ENCODE data around the gene MEGF6. TPM values are rescaled to one million over a fixed set of nuclear protein-coding genes. Genes with fewer than 3 reads are reported as not detected.

MEGF6 gene
- polyA plus RNA-seq, 4 donors, result 6.3 to 19.0 (median 15.1) TPM

DNA sequence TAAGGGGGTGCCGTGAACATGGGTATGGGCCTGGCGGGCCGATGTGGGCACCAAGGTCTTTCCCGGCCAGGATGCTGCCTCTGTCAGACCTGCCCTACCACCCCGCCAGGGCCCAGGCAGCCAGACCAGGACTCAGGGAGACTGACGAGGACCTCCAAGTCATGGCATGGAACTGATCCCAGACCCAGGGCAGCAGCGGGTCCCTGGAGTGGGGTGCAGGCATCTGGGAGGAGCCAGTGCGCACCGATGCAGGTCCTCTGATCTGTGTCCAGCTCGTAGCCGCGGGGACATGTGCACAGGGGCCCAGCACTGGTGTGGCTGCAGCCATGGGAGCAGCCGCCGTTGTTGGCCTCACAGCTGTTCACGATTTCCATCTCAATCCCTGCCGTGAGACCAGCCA is 100.0 kb downstream of the MEGF6 start:
- no peak for DNase-seq (ENCODE audit: low read depth in 4 of 4, low spot score in 2 of 4)

DNA sequence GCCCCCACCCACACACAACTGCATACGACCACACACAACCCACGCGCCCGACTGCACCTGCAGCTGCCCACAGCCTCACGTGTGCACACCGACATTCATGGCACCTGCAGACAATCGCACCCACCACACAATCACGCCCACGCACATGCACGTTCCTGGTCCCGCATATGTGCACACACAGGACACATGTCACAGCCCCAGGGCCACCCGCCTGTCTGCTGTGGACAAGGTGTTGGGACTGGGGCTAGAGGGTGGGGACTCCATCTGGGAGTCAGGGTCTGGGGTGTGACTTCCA is 100.4 kb downstream of the MEGF6 start:
- no peak for DNase-seq (ENCODE audit: low read depth in 4 of 4, low spot score in 2 of 4)

DNA sequence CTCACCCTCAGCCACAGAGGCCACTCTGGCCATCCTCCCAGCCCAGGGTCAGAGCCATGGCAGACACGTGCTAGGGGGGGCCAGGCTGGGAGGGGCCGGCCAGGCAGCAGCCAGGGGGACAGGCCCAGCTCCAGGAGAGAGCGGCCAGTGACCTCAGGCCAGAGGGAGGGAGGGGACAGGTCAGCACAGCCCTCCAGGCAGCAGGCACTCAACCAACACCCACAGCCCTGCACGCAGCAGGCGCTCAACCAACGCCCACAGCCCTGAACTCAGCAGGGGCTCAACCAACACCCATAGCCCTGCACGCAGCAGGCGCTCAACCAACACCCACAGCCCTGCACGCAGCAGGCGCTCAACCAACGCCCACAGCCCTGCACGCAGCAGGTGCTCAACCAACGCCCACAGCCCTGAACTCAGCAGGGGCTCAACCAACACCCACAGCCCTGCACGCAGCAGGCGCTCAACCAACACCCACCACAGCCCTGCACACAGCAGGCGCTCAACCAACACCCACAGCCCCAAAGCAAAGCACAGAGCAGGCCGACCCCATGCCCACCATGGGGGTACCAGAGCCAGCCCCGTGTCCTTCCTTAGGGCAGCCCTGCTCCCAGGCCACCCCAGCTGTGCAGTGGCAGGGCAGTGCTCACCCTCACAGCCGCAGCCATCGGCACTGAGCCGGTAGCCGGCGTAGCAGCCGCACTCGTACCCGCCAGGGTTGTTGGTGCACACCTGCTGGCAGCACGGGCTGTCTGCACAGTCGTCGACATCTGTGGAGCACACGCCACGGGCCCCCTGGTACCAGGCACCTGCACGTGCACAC is 101.0 kb downstream of the MEGF6 start:
- DNase-seq (ENCODE audit: low read depth in 4 of 4, low spot score in 2 of 4), result no peak

DNA sequence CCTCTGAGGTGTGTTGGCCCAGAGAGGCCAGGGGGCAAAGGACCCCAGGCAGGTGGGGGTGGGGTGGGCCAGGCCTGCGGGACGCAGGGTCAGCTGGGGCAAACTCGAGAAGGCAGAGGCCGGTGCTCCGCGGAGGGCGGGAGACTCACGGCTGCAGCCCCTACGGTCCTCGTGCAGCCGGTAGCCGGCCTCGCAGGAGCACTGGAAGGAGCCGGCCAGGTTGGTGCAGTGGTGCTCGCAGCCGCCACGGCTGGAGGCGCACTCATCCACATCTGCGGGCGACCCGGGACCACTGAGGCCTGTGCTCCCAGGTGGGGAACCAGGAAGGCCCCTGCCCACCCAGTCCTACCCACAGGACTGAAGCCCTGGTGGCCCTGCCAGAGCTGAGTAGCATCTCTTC is 101.6 kb downstream of the MEGF6 start:
- no peak for DNase-seq (ENCODE audit: low read depth in 4 of 4, low spot score in 2 of 4)

DNA sequence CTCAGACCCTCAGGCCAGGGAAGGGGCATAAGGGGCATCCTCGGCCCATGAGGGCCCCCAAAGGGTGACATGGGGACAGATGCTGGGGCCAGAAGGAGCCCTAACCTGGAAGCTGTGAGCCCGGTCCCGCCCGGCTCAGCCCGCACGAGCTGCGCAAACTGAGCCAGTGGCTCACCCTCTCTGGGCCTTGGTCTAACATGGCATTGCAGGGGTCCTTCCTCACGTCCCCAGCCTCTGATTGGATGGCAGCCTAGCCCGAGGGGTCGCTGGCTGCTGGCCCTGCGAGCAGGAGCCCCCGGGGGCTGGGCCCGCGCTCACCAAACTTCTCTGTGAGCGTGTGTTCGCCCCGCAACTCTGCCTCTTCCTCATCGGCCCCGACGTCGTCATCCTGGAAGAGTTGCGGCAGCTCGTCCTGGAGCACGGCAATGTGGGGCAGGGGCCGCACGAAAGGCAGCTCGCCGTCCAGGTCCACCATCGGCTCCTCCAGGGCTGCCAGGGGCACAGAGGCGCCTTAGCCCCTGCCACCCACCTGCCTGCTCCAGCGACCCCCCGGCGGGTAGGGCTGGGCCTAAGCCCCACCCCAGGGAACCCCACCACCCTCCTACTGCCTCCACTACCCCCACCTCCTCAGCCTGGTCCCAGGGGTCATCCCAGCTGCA is 102.4 kb downstream of the MEGF6 start:
- DNase-seq (ENCODE audit: low read depth in 4 of 4, low spot score in 2 of 4), result no peak

DNA sequence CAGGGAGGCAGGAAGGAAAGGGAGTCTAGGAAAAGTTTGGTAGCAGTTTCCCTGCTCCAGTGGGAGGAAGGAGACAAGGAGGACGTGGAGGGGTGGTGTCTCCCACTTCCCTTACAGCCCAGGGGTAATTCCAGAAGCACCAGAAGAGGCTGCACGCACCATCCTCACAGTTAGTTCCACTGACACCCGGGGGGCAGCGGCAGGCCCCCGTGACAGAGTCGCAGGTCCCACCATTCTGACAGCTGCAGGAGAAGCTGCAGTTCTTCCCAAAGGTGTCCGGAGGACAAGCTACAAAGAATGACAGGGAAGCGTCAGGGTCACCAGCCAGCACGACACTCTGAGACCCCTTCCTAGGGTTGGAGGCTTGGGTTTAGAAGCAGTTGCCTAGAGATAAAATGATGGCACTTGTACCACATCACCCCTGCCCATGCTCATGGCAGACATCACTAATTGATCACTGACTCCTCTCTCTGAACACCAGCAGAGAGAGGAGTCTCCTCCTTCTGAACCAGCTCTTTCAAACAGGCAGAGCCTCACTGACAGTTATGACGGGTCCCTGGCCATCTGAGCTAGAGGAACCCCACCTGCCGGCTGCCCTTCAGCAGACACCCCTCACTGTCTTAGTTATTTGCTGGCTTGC is 103.6 kb downstream of the MEGF6 start:
- DNase-seq (ENCODE audit: low read depth in 4 of 4, low spot score in 2 of 4), result no peak

DNA sequence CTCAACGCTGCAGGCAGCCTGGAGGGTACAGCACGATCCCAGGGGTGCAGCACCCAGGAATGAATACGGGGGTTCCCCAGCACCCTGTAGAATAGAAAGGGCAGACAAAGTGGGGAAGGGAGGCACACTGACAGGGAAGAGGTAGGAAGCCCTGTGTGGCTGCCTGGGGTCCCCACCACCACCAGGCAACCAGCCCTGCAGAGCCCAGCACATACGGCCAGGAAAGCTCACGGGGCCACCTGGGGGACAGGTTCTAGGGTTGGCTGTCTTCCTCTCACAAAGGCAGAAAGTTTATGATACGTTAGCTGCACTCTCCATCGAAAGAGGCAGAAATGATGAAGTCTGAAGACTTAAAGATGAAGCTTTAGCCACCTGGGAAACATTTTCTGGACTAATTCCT is 104.4 kb downstream of the MEGF6 start:
- DNase-seq (ENCODE audit: low read depth in 4 of 4, low spot score in 2 of 4), result no peak

DNA sequence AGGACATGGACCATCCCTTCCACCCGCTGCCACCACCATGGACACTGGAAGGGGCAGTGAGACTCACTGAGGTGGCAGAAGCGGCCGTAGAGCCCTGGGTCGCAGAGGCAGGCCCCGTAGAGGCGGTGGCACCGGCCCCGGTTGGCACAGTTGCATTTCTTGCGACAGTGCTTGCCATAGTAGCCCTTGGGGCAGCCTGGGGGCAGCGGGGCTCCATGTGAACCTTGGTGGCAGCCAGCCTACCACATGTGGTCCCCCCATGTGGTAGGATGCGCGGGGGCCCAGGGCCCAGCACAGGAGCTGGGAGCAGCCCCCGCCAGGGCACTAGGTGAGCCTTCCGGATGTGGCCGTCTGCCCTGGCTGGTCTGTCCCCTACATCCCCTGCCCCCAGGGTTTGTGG is 105.3 kb downstream of the MEGF6 start:
- no peak for DNase-seq (ENCODE audit: low read depth in 4 of 4, low spot score in 2 of 4)

DNA sequence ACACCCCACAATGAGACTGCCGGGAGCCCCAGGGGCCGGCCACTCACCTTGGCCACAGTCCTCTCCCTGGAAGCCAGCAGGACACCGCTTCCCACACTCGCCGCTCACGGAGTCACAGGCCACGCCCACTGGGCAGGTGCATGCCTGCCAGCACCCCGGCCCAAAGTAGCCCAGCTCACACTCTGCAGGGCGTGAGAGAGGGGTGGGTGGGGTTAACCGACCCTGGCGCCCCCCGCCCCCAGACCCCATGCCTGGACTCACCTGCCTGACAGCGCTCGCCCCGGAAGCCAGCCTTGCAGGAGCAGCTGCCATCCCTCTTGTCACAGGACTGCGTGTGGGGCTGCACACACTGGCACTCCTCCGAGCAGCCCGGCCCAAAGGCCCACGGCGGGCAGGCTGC is 106.1 kb downstream of the MEGF6 start:
- DNase-seq (ENCODE audit: low read depth in 4 of 4, low spot score in 2 of 4), result no peak

DNA sequence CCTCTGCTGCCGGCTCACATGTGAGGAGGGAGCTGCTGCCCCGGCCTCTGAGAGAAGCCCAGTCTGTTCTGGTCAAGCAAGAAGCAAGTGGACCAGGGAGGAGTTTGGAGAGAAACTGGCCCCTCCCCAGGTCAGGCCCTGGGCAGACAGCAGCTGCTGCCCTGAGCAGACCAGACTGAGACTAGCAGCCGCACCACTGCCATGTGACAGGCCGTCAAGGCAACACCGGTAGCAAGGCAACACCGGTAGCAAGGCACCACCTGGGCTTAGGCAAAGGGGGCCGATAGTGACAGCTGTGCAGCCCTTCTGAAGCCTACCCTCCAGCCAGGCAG is 106.5 kb downstream of the MEGF6 start:
- DNase-seq (ENCODE audit: low read depth in 4 of 4, low spot score in 2 of 4), result no peak

DNA sequence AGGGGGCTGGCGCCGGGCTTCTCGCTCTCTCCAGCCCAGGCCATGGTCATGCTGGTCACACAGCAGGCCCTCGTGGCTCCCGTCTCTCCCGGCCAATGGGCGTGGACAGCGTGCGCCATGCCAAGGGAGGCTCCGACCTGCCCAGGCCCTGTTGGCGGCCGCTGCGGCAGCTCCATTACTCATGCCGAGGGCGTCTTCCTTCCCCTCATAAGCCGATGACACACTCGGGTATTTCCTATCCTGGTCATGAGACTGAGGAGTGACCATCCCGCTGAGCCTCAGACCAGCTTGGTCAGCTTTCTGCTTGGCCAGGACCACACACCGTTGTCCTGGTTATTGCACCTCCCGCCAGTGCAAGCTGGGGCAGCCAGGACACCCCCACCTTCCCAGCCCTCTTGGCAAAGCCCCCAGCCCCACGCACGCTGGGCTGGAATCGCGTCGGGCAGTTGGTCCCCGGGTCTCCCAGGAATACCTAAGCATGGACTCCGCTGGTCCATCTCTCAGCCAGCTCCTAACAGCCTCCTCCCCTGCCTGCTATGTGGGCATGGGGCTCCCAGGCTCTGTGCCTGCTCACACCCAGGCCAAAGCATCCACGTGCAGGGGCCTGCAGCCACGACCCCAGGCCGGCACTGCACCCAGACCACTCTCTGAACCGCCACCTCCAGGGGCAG is 107.0 kb downstream of the MEGF6 start:
- DNase-seq (ENCODE audit: low read depth in 4 of 4, low spot score in 2 of 4), result no peak

DNA sequence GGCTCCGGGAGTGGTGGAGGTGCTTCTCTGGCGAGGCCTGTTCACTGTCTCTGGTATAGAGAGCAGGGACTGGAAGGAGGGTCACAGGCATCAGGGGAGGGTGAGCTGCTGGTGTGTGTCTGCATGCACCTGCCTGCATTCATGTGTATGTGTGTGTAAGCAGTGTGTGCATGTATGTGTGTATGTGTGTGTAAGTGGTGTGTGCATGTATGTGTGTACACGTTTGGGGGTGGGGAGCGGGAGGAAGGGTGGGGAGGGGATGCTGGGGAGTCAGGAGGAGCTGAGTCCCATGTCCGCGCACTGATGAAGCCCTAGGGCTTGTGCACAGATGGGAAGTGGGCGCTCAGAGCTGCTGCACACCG is 107.8 kb downstream of the MEGF6 start:
- DNase-seq (ENCODE audit: low read depth in 4 of 4, low spot score in 2 of 4), result no peak

DNA sequence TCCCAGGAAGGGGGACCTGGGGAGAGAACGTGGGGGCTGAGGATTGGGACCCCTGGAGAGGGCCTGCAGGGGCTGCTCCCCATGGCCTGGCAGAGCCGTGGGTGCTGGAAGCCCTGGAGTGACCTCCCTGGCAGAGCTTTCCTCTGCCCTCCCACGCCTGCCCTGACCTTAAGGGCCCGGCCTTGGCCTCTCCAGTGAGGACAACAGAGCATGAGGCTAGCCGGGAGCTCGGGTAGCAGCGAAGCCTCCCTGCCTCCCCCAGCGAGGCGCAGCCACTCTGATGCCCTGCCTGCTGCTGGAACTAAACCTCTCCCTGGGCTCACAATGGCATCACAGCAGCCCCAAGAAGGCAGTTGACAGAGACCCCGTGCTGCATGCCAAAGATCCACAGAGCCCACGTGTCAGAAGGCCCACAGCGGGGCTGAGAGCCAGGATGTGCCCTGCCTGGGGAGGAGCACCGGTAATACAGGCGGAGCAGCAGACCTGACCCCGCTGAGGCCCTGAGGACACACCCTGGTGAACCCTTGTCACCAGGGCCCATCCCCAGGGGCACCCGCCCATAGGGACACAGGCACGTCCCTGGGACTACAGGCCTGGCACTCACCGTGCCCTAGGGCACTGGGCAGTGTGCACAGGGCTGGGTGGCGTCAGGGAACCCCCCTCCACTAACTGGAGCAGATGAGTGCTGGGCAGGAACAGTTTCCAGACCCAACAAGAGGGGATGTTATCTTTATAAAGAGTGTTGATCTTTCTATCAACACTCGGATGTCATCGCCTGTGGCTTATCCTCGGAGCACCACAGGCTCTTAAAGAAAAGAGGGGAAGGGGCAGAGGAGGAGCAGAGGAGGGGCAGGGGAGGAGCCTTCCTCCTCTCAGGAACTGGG is 108.4 kb downstream of the MEGF6 start:
- DNase-seq (ENCODE audit: low read depth in 4 of 4, low spot score in 2 of 4), result no peak

DNA sequence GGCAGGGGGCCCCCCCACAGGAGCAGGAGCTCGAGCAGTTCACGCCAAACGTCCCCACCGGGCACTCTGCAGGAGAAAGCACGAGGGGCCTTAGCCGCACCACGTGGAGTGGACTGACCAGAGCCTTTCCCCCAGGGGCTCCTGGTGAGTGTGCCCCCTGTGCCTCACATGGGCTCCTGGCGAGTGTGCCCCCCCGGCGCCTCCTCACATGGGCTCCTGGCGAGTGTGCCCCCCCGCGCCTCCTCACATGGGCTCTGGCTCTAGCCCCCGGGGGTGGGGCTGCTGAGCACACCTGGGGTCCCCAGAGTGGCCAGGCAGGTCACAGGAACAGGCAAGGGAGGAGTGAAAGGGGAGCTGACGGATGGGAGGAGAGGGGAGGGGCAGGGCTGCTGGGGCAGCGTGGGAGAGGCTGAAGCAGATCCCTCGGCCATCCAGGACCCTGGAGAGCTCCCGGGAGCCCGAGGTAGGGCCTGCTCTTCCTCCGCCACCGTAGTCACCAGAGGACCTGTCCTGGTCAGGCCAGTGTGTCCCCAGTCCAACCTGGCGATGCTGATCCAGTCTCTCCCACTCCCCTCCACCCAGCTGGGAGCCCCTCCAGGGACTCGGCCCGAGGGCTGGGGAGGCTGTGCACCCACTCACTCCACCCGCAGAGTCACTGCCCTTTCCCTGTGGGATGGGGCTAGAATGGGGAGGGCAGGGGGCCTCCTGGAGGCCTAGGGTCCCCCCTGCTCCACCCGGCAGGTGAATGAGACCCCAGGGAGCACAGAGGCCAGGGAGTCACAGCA is 109.3 kb downstream of the MEGF6 start:
- peak; percentile 31 to 82 (median 66) for DNase-seq (ENCODE audit: low read depth in 4 of 4, low spot score in 2 of 4)

DNA sequence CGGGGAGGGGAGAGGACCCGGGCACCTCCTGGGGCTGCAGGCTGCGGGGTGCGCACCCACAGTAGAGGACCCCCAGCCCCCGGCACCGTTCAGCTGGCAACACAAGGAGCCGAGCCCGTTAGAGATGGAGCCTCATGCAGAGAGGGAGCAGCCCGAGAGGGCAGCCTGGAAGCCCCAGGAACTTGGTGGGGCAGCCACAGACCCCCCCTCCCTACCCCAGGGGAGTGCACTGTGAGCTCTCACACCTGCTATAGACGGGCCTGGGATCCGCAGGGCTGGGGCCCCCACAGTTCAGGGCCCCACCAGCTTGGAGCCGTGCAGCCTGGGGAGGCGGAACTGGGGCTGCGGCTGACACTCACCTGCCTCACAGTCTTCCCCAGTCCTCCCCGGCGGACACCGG is 109.9 kb downstream of the MEGF6 start:
- no peak for DNase-seq (ENCODE audit: low read depth in 4 of 4, low spot score in 2 of 4)

DNA sequence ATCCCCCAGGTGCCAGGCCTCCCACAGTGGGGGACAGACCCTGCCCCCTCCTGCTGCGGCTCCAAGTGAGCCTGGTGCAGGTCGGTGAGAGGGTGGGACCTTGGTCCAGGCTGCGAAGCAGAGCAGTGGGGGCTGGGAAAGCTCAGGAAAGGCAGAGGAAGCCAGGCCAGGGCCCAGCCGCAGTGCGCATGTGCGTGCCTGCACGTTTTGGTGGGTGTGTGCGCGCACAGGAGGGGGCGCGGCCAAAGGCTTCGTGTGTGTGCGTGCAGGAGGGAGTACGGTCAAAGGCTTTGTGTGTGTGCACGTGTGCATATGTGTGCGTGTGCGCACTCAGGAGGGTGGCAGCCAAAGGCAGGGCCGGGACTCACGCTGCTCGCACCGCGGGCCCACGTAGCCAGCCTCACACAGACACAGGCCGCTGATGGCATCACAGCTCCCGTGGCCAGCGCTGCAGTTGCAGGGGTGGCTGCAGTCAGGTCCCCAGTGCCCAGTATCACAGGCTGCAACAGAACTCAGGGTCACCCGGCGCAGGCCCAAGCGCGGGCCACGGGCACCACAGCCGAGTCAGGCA is 111.0 kb downstream of the MEGF6 start:
- DNase-seq (ENCODE audit: low read depth in 4 of 4, low spot score in 2 of 4), result no peak

DNA sequence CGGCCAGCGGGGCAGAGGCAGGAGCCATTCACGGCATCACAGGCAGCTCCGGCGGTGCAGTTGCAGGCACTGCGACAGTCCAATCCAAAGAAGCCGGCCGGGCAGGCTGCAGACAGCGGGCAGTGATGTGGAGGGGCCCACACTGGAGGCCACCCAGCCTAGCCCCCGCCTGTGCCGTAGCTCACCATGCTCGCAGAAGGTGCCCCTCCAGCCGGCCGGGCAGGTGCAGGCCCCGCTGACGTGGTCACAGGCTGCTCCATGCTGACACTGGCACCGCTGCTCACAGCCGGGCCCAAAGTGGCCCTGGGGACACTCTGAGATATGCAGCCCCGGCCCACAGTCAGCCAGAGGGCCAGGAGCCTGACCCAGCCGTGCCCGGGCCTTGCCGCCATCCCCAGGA is 111.7 kb downstream of the MEGF6 start:
- no peak for DNase-seq (ENCODE audit: low read depth in 4 of 4, low spot score in 2 of 4)

DNA sequence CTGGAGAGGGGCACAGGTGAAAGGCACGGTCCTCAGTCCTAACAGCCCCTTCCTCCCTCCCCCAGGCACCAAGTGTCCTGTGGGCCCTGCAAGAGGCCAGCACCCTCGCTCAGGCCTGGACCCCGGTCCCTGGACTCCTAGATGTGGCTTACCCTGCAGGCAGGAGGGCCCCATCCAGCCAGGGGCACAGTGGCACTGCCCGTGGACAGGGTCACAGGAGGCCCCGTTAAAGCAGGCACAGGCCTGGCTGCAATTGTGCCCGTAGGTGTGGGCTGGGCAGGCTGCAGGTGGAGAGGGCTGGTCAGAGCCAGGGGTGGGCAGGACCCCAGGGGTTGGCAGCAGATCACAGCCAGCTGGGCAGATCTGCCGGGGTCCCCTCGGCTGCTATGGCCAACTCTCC is 112.3 kb downstream of the MEGF6 start:
- DNase-seq (ENCODE audit: low read depth in 4 of 4, low spot score in 2 of 4), result no peak

DNA sequence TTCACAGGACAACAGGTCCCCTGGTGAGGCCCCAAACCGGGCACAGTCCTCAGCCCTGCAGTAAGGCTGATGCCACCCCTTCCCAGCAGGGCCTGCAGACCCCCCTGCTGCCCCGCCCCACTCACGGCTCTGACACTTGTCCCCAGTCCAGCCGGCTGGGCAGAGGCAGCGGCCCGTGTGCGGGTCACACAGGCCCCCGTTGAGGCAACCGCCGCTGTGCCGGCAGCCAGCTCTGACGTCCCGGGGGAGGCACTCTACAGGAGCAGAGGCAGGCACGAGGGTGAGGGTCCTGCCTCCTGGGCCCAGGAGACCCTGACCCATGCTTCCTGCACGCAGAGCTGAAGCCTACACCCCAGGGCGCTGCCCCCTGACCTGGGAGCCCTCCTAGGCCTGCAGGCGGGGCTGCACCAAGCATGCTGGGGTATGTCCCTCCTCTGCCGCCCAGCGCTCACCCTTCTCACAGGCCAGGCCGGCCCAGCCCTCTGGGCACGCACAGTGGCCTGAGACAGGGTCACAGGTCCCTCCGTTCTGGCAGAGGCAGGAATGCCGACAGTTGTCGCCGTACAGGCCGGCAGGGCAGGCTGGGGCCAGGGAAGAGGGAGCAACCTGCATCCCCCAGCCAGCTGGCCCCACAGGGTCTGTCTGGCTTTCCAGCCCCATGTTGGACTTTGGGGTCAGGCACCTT is 112.9 kb downstream of the MEGF6 start:
- no peak for DNase-seq (ENCODE audit: low read depth in 4 of 4, low spot score in 2 of 4)

All from left renal cortex interstitium (tissue), 4 donors.